H1 (cell line): ENCODE measurements around the gene CDK5RAP3. TPM values are rescaled to one million over a fixed set of nuclear protein-coding genes. Genes with fewer than 3 reads are reported as not detected.

Source experiments
- CTCF ChIA-PET: fragments of 300-600 bp; sonication (Branson Sonifier 250); formaldehyde crosslinking; loops from one replicate; lab custom pipeline; 2021; ENCODE audit not compliant: partially characterized antibody; lab: Charles Lee
- POLR2A ChIA-PET: fragments of 300-600 bp; sonication (Branson Sonifier 250); formaldehyde crosslinking; loops from one replicate; lab custom pipeline; 2021; ENCODE audit warnings: inconsistent platforms; ENCODE audit not compliant: partially characterized antibody; lab: Charles Lee
- DNase-seq, 2 experiments: peaks; one replicate each; pipeline versions ENCODE4 v3.0.0 to v3.0.0-alpha.2; 2010 to 2022; ENCODE audit warnings: low spot score in 2 of 2, low read depth in 1 of 2, mixed read lengths in 1 of 2
- FAIRE-seq: peaks from 2 replicates; lab custom pipeline; 2011; peaks lifted over from hg19 to GRCh38; lab: Jason Lieb, UNC
- H2AFZ ChIP-seq: 2 replicates; pipeline ENCODE4 v1.8.1; 2012; ENCODE audit warnings: low read length, inconsistent platforms
- H2AK5ac ChIP-seq: 2 replicates; pipeline ENCODE4 v1.6.1; 2013; ENCODE audit warnings: low read depth, low read length
- H2BK120ac ChIP-seq: replicated peaks from 2 replicates; pipeline ENCODE3; 2013; ENCODE audit warnings: low read depth, low read length, inconsistent platforms
- H2BK12ac ChIP-seq: 2 replicates; pipeline ENCODE4 v1.6.1; 2013; ENCODE audit warnings: low read depth, low read length
- H2BK15ac ChIP-seq: 2 replicates; pipeline ENCODE4 v1.6.1; 2013; ENCODE audit warnings: low read length
- H2BK20ac ChIP-seq: 2 replicates; pipeline ENCODE4 v1.6.1; 2013; ENCODE audit warnings: low read length
- H2BK5ac ChIP-seq: 2 replicates; pipeline ENCODE4 v1.6.1; 2013; ENCODE audit warnings: low read depth, low read length
- H3K14ac ChIP-seq: 2 replicates; pipeline ENCODE4 v1.6.1; 2013; ENCODE audit warnings: inconsistent platforms; ENCODE audit not compliant: insufficient read length
- H3K18ac ChIP-seq: 2 replicates; pipeline ENCODE4 v1.6.1; 2013; ENCODE audit warnings: low read length; ENCODE audit errors: extremely low read depth
- H3K23ac ChIP-seq: 2 replicates; pipeline ENCODE4 v1.6.1; 2013; ENCODE audit warnings: inconsistent platforms; ENCODE audit not compliant: insufficient read length
- H3K23me2 ChIP-seq: 2 replicates; pipeline ENCODE4 v1.6.1; 2013; ENCODE audit warnings: low read depth, low read length
- H3K27ac ChIP-seq: 2 replicates; pipeline ENCODE4 v1.6.1; 2011; ENCODE audit warnings: low read depth, low read length, inconsistent platforms
- H3K27me3 ChIP-seq, 4 experiments: replicated peaks in 1 of 4; 1 replicate in 1 of 4; 2 replicates in 3 of 4; pipeline versions ENCODE4 v1.6.1 to v1.8.1; 2011 to 2013; ENCODE audit warnings: low read length in 3 of 4, mild to moderate bottlenecking in 3 of 4, inconsistent platforms in 2 of 4, mixed read lengths in 2 of 4, moderate library complexity in 1 of 4; ENCODE audit not compliant: control insufficient read depth in 3 of 4, insufficient read depth in 3 of 4; ENCODE audit errors: extremely low read depth in 1 of 4
- H3K36me3 ChIP-seq, 4 experiments: 2 replicates each; pipeline versions ENCODE4 v1.6.1 to v1.8.1; 2011 to 2013; ENCODE audit warnings: mild to moderate bottlenecking in 4 of 4, low read length in 3 of 4, moderate library complexity in 2 of 4, control low read depth in 1 of 4, inconsistent platforms in 1 of 4; ENCODE audit not compliant: insufficient read depth in 4 of 4, control insufficient read depth in 2 of 4
- H3K4ac ChIP-seq: replicated peaks from 2 replicates; pipeline ENCODE3; 2013; ENCODE audit warnings: low read length, low read depth, mixed read lengths, inconsistent platforms; ENCODE audit not compliant: insufficient read length
- H3K4me1 ChIP-seq, 4 experiments: replicated peaks in 1 of 4; 1 replicate in 1 of 4; 2 replicates in 3 of 4; pipeline versions ENCODE4 v1.6.1 to v1.8.1; 2011 to 2013; ENCODE audit warnings: low read length in 3 of 4, inconsistent platforms in 2 of 4, mixed read lengths in 1 of 4; ENCODE audit not compliant: insufficient read depth in 4 of 4, control insufficient read depth in 3 of 4
- H3K4me2 ChIP-seq, 2 experiments: 2 replicates each; pipeline versions ENCODE4 v1.6.1 to v1.8.1; 2011 to 2013; ENCODE audit warnings: low read depth in 2 of 2, low read length in 2 of 2, control low read depth in 1 of 2, inconsistent platforms in 1 of 2, mild to moderate bottlenecking in 1 of 2; ENCODE audit not compliant: insufficient read depth in 1 of 2
- H3K4me3 ChIP-seq, 4 experiments: fragments of 200-600, 300-600 bp in 1 of 4; sonication (generic), shearing (Covaris generic), sonication (Bioruptor Twin) in 1 of 4; 2 replicates each; pipeline versions ENCODE4 v1.5.1 to v1.8.1; 2011 to 2016; ENCODE audit warnings: low read length in 4 of 4, low read depth in 3 of 4, control low read depth in 2 of 4, inconsistent platforms in 2 of 4, mild to moderate bottlenecking in 2 of 4, mixed read lengths in 1 of 4, moderate library complexity in 1 of 4; ENCODE audit not compliant: insufficient read depth in 2 of 4; ENCODE audit errors: extremely low read depth in 1 of 4
- H3K56ac ChIP-seq: replicated peaks from 2 replicates; pipeline ENCODE3; 2013; ENCODE audit warnings: low read depth, mild to moderate bottlenecking, mixed read lengths, low read length, inconsistent platforms; ENCODE audit not compliant: insufficient read length
- H3K79me1 ChIP-seq: 2 replicates; pipeline ENCODE4 v1.6.1; 2013; ENCODE audit warnings: low read depth, low read length, control low read depth
- H3K79me2 ChIP-seq, 2 experiments: 2 replicates each; pipeline versions ENCODE4 v1.6.1 to v1.8.1; 2012 to 2013; ENCODE audit warnings: low read length in 2 of 2, mild to moderate bottlenecking in 2 of 2, inconsistent platforms in 1 of 2; ENCODE audit not compliant: insufficient read depth in 2 of 2, control insufficient read depth in 1 of 2
- H3K9ac ChIP-seq, 4 experiments: replicated peaks in 1 of 4; 1 replicate in 1 of 4; 2 replicates in 3 of 4; pipeline versions ENCODE4 v1.6.1 to v1.8.1; 2011 to 2013; ENCODE audit warnings: low read depth in 3 of 4, low read length in 3 of 4, control low read depth in 2 of 4, mild to moderate bottlenecking in 2 of 4, moderate library complexity in 2 of 4, inconsistent platforms in 1 of 4; ENCODE audit errors: extremely low read depth in 1 of 4
- H3K9me3 ChIP-seq, 2 experiments: 2 replicates each; pipeline versions ENCODE4 v1.6.1 to v1.8.1; 2012 to 2013; ENCODE audit warnings: mild to moderate bottlenecking in 2 of 2, moderate library complexity in 2 of 2, control low read depth in 1 of 2, inconsistent platforms in 1 of 2, low read depth in 1 of 2, low read length in 1 of 2, mixed read lengths in 1 of 2; ENCODE audit not compliant: insufficient read depth in 2 of 2
- H4K20me1 ChIP-seq, 2 experiments: replicated peaks in 1 of 2; 2 replicates each; pipeline versions ENCODE3 to v1.8.1; 2011 to 2013; ENCODE audit warnings: inconsistent platforms in 2 of 2, low read length in 2 of 2, mild to moderate bottlenecking in 1 of 2; ENCODE audit not compliant: insufficient read depth in 2 of 2, control insufficient read depth in 1 of 2
- H4K5ac ChIP-seq: 2 replicates; pipeline ENCODE4 v1.6.1; 2013; ENCODE audit warnings: low read length, low read depth, mixed read lengths, inconsistent platforms; ENCODE audit not compliant: insufficient read length
- H4K8ac ChIP-seq: 2 replicates; pipeline ENCODE4 v1.8.0; 2013; ENCODE audit warnings: mild to moderate bottlenecking, moderate library complexity, low read length, inconsistent platforms; ENCODE audit not compliant: insufficient read depth; ENCODE audit errors: extremely low read depth
- H4K91ac ChIP-seq: replicated peaks from 2 replicates; pipeline ENCODE3; 2013; ENCODE audit warnings: low read length, mixed read lengths, inconsistent platforms; ENCODE audit not compliant: insufficient read length
- SP2 ChIP-seq: IDR thresholded peaks from 2 replicates; pipeline ENCODE4 v1.6.1; 2012; ENCODE audit warnings: mild to moderate bottlenecking, low read length, inconsistent platforms
- SRF ChIP-seq: IDR thresholded peaks from 2 replicates; pipeline ENCODE4 v1.6.1; 2011; ENCODE audit warnings: mild to moderate bottlenecking, low read depth, low read length, moderate library complexity
- WGBS, 2 experiments: shearing (Covaris generic) in 1 of 2; methylation state at CpG; one replicate each; pipeline versions ENCODE4 v1.1.6 to v1.1.7; 2013 to 2015; ENCODE audit warnings: low lambda C conversion rate in 2 of 2, mixed read lengths in 2 of 2, inconsistent platforms in 1 of 2, low coverage in 1 of 2, missing lambda C conversion rate in 1 of 2; ENCODE audit not compliant: insufficient replicate concordance in 2 of 2, insufficient coverage in 1 of 2, insufficient read length in 1 of 2; ENCODE audit errors: extremely low coverage in 1 of 2, missing lambda C conversion rate in 1 of 2; 5-methylcytosine and 5-hydroxymethylcytosine counted together
- polyA plus RNA-seq, 7 experiments: library from polyadenylated mRNA; depleted of rRNA in 3 of 7; stranded (reverse) in 5 of 7; unstranded in 2 of 7; fragments of >200 nt in 5 of 7; fragments of 200-250 nt in 2 of 7; gene quantifications; 1 replicate in 5 of 7; 2 replicates in 1 of 7; 4 replicates in 1 of 7; pipeline versions ENCODE4 v1.2.1 to v1.2.3, GENCODE V29; 2011 to 2013; ENCODE audit warnings: missing spikeins in 2 of 7, mixed read lengths in 2 of 7
- total RNA-seq: library from RNA; stranded (reverse); fragmentation: NEBNext Ultra II Directional; extraction: Animal tissue kit (Norgen Biotek cat#: 25700); gene quantifications from 2 replicates; pipeline ENCODE4 v1.2.1, GENCODE V29; 2021

Gene CDK5RAP3
- total and polyA plus RNA-seq, 2 of the 8 experiments (the other 6 are each of a cell fraction or from before 2014, with no cell fraction given): 88.2 to 93.2 TPM

DNA sequence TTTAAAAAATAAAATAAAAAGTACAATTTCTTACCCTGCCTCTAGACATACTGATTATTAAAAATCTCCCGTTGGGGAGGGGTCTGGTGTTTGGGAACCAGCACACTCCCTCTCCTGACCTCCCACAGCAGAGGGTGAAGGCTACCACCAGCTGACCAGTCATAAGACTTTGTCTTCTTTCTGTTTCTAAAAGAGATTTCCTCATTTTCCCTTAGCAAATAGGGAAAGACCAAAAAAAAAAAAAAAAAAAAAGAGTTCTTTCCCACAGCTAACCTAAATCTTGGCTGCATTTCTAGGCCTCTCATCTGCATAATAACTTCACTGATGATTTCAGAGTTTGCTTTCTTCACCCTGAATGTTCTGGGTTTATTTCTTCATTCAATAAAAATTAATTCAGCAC is 30.3 kb downstream of the CDK5RAP3 start:
- 100% methylated on average over 1 of the region's 1 CpG; no CpG with 5 or more reads in 1 of the 2 experiments for WGBS, 2 experiments
- no peak for FAIRE-seq
- no peak overlapping the region for H3K4me2 ChIP-seq

More for the DNA sequence above, 30.3 kb downstream of the CDK5RAP3 start:
- Histone ChIP-seq H3K9ac (no peak overlapping the region), H2AFZ (no peak overlapping the region), H4K91ac (no peak overlapping the region), H3K23me2 (0 out of 2 replicates have a peak, but pooled peaks cover 2% of the 10 kb centered on the region), H3K4me1 (peaks cover 18 to 43% (median 30%) of the 10 kb centered on the region in 4 experiments), H2BK20ac (no peak overlapping the region), H2BK120ac (no peak overlapping the region), H3K27ac (no peak overlapping the region), H2AK5ac (no peak overlapping the region), H4K5ac (no peak overlapping the region), H3K36me3 (no peaks in the 10 kb centered on the region), H2BK12ac (no peak overlapping the region), H2BK5ac (no peak overlapping the region), H3K23ac (no peak overlapping the region), H4K20me1 (no peaks in the 10 kb centered on the region), H3K56ac (no peak overlapping the region), H3K9me3 (no peaks in the 10 kb centered on the region), H3K79me1 (no peaks in the 10 kb centered on the region), H3K18ac (no peak overlapping the region), H3K4ac (no peak overlapping the region), H4K8ac (no peak overlapping the region), H3K79me2 (no peaks in the 10 kb centered on the region), H2BK15ac (no peak overlapping the region), H3K4me3 (no peak overlapping the region), H3K14ac (no peak overlapping the region), H3K27me3 (no peaks in the 10 kb centered on the region)
- ChIA-PET POLR2A (interaction anchor here (1.3 to 4.1 kb wide), 3 partner anchors 11 to 47 kb away, joined by 3 to 19 read pairs (median 3); partner anchors contain the start of gene NFE2L1), CTCF (interaction anchor here (1.4 to 27.8 kb wide), 6 partner anchors 14 to 50 kb away, joined by 3 to 493 read pairs (median 28); partner anchors contain the start of genes PNPO and PRR15L)
- no peak for TF ChIP-seq SP2
- no peak for TF ChIP-seq SRF
- no peak for DNase-seq
